HG02588 (cell line): ENCODE data around the gene FCER1G.

Source experiments
- ATAC-seq: cut with Tn5 transposase; IDR thresholded peaks from one replicate; pipeline ENCODE4 v1.9.1; 2021; ENCODE audit warnings: mild to moderate bottlenecking, moderate library complexity; ENCODE audit not compliant: unreplicated experiment

Gene FCER1G

DNA sequence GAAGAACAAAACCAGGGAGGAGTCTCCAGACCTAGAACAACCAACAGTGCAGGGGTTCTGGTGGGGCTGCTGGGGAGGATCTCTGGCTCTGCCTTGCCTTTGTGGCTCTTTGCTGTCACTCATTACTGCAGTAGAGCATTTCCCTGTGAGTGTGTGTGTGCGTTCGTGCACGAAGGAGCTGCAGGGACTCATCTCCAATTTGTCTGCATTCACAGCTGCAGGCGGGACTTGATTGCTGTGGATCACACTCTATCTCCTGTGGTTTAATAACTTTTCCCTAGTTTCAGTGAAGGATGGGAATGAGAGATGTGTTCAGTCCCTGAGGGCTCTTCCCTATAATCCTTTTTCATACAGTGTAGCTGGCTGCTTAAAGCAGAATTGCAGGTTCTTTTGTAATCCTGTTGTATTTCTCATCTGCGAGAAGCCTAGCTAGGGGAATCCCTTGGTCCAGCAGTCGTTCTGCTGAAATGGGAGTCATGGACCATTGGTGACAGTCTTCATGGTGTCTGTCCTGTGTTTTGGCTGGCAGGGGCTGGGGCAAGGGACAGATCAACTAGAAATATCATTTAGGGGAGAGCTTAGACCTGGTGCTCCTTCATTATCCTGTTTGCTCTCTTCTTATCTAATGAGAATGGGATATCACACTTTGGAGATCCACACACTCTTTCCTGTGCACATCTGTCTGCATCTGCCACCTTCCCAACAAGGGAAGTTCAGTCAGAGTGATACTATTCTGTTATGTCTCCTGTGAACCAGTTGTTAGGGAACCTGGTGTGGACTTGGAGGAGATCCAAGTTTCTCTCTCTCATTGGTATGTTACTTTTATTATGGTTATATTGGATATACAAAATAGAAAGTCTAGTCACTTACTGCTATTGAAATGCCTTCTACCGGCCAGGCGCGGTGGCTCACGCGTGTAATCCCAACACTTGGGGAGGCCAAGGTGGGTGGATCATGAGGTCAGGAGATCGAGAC is 46.5 kb downstream of the FCER1G start:
- no peak for ATAC-seq

GRCh38 chr1:161265305-161265704 is 50.2 kb downstream of the FCER1G start:
- ATAC-seq: no peak

- no peak for ATAC-seq
Observed at GRCh38 chr1:161266202-161266601, 51.1 kb downstream of the FCER1G start.

DNA sequence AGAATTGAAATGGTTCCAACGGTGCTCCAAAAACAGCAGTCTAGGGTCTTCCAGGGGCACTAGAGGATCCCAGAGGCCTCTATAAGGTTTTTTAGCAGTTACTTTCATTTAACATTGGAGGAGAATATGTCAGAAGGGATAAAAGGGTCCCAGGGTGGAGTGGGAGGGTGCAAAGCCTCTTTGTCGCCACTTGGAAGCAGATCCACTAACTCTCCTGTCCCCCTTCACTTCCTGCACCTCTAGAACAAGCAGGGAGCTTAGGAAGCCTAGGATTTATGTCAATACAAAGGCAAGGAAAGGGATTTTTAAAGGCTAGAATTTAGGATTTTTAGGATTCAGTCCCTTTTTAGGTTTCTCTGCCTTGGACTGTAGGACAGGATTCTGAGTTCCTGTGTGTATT is 51.7 kb downstream of the FCER1G start:
- no peak for ATAC-seq

- ATAC-seq: no peak
Observed at GRCh38 chr1:161267321-161267720, 52.2 kb downstream of the FCER1G start.
